Activated T-cell treated with anti-CD3 and anti-CD28 coated beads, Interleukin-2, amount 50 U/mL, for 1 hour (primary cell): ENCODE data around the gene NUP58.
A peak's percentile ranks its signal among the peaks of the same experiment; 100 is the strongest.

Source experiments
- DNase-seq: peaks from one replicate; pipeline ENCODE4 v3.0.0-alpha.2; 2020

Gene NUP58, protein sequence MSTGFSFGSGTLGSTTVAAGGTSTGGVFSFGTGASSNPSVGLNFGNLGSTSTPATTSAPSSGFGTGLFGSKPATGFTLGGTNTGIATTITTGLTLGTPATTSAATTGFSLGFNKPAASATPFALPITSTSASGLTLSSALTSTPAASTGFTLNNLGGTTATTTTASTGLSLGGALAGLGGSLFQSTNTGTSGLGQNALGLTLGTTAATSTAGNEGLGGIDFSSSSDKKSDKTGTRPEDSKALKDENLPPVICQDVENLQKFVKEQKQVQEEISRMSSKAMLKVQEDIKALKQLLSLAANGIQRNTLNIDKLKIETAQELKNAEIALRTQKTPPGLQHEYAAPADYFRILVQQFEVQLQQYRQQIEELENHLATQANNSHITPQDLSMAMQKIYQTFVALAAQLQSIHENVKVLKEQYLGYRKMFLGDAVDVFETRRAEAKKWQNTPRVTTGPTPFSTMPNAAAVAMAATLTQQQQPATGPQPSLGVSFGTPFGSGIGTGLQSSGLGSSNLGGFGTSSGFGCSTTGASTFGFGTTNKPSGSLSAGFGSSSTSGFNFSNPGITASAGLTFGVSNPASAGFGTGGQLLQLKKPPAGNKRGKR

DNA sequence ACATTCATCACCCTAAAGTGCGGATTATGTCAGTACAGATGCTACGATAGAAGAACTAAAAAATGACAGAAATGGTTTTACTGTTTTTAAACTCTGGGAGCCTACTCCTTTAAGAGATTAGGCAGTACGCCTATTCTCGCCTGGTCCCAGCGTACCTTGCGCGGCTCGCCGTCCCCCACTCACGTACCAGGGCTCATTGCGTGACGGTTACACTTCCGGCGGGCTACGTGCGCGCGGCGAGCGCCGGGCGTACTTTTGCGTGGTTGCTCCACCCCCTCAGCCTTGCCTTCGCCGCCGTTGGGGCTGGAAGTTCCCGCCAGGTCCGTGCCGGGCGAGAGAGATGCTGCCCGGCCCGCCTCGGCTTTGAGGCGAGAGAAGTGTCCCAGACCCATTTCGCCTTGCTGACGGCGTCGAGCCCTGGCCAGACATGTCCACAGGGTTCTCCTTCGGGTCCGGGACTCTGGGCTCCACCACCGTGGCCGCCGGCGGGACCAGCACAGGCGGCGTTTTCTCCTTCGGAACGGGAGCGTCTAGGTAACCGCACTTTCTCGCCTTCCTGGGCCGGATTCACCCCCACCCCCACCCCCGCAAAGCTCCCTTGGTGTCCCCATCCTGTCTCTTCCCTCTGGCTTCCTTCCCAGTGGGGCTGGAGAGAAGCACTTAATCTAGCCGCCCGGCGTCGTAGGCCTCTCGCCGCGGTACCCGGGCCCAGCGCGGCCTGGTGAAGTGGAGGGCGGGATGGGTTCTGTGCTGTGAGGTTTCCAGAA, at the start of gene NUP58:
TSS of gene NUP58 (plus strand) at position 279 of the 767 bp plus-strand sequence. CDS start at position 428, 149 bp downstream.
- peak; percentile 92 for DNase-seq

GRCh38 chr13:25252225-25252624, 49.2 kb upstream of the NUP58 start:
- no peak for DNase-seq

DNA sequence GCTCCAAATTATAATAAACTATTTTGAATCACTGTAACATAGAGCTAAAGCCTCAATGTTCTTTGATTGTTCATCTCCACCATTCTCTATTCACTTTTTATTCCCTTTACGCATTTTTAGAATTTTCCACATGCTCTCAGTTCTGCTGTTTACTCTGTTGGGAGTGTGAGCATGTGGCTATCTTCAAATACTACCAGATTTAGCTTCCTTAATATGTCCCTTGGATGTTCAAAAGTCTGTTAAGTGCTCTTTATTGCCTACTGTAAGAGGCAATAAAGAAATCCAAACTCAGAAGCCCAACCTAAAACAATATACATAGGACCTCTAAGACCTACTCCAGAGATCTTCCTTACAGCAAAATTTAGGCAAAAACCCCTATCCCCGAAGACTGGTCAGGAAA, 48.7 kb upstream of the NUP58 start:
- no peak for DNase-seq

DNA sequence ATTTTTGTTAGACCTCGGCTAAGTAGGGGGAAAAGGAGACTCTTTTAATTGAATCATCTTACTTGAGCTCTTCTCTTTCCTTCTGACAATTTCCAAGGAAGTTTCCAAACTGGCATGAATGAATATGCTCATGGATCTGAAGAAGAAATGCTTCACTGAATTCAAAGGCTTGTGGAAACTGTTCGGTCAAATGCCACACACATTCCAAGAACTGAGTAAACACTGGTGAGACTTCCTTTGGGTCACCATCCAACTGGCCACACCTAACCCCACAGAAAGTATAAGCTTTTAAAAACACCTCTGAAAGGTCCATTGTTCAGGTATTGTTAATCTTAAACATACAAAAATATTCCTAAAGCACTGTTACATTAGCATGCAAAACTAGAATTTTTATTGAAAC, 47.7 kb upstream of the NUP58 start:
- no peak for DNase-seq

DNA sequence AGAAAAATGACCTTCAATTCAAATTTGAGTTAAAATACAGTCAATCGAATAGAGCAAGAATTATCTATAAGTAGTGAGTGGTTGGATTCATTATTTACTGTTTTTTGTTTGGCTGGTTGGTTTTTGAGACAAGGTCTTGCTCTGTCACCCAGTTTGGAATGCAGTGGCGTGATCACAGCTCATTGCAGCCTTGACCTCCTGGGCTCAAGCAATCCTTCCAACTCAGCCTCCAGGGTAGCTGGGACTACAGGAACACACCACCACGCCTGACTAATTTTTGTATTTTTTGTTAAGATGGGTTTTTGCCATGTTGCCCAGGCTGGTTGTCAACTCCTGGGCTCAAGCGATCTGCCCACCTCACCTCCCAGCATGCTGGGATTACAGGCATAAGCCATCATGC, 39.2 kb upstream of the NUP58 start:
- no peak for DNase-seq

GRCh38 chr13:25266706-25267105, 34.7 kb upstream of the NUP58 start:
- no peak for DNase-seq

- DNase-seq = no peak
Observed at GRCh38 chr13:25267715-25268114, 33.7 kb upstream of the NUP58 start.

DNA sequence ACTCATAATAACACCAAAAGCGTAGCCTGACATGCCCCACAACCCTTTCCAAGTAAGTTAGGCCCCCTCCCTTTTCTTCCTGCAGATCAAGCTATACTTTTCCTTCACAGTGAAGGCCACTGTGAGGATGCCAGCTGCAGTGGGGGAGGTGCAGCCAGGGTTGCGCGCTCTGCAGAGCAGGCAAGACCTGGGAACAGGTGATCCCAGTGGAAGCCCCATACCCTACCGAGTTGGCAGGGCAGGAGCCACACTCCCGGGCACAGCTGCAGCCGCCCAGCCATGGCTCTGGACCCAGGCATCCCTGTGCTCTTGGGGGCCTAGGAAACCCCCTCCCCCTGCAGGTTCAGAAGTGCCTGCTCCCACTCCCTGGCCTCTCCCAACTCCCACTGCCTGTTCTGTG, 32.9 kb upstream of the NUP58 start:
- DNase-seq = no peak

DNA sequence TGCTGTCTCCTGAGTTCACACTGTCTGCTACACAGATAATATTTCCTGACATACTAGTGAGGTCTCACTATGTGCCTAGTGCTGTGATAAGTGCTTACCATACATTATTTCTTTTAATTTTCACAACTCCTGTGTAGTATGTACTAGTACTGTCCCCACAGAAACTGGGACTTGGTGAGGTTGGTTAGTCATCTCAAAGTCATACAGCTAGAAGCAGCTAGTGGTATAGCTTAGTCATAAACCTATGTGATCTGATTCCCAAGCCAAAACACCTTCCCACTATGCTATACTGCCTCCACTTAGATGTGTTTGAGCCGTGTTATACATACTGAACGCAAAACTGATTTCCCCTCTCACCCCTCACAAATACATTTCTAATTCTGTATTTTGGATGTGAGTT, 24.7 kb upstream of the NUP58 start:
- DNase-seq = no peak

DNA sequence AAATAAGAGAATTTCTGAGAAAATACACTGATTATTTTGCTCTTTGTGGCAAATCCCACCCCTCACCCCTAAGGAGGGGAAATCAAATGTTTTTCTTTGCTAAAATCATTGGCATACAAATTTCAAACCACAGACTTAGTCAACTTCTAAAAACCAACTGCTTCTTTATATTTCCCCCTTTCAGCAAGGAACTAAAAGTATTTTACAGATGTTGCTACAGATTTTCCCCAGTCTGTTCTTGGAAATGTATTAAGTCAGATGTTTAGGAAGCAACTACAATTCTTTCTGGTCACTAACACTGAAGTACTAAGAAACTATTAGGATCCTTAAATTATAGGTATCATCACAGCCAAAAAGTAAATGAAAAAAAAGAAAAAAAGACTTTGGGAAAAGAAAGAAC, 21.0 kb upstream of the NUP58 start:
- DNase-seq = no peak

GRCh38 chr13:25281193-25281934, 20.1 kb upstream of the NUP58 start:
- no peak for DNase-seq

GRCh38 chr13:25281935-25282332, 19.5 kb upstream of the NUP58 start:
- DNase-seq = no peak

DNA sequence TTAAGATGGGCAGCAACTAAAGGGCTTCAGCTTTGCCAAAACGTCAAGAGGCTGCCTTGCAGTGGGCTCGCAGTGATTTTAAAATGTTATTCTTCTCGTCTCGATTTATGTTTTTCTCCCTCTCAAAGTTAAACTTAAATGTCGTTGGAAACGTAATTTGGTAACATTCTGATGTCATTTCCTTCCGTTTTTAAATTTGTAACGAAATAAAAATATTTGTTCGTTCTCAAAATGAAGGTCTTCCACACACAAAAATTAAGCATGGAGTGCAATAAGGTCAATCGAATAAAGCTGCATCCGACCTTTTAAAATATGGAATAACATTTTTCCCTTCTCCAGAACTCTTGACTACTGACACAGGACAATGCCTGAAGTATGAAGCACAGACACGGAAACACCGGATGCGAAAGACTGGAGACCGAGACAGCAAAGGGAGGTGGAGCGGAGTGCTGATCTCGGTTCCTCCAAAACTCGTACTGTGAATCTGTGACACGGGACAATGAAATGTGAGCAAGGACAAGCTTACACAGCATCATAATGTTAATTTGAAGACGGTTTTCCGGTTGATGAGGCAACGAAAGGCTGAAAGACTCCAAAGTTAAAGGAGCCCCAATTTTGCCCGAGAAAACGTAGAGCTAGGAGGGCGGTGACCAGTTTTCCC, 15.0 kb upstream of the NUP58 start:
- peak; percentile 40 for DNase-seq

DNA sequence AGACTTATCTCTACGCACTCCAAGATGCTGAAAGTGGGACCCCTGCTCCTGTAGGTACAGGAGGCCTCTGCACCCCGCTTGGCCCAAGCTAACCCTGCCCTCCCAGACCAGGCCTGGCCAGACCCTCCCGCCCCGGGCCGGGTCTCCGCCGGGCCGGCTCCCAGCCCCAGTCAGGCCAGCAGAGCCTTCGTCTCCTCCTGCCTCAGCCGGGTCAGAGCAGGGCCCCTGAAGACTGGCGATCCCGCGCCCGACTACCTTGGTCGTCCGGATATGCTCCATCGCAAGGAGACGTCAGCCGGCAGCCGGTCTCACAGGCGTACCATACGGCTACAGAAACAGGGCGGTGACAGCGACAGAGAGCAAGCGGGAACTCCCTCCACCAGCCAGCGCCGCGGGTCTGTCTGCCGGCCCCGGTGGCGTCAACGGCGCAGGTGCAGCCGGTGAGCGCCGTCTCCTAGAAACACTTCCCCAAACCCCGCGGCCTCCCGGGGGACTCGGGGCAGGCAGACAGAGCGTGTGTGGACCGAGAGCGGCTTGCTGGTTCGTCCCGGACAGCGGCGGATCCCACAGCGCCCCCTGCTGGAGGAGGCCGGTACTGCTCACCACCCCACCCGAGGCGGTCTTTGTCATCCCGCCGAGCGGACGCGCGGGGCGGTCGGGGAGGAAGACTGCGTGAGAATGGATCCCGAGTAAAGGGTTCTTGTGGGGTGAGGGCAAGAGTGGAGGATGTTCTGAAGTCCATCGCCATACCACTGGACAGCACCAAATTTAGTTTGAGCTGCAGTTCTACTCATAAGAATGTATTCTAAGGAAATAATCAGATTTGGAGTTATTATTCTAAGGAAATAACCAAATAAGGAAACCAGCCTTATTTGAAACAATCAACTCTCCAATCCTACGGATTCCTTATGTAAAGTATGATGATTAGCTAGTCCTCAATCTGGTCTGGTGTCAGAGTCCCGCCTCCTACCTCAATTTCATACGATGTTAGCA, 14.2 kb upstream of the NUP58 start, which contains the start of gene MTMR6:
TSS of gene MTMR6 (minus strand) at position 520 of the 993 bp plus-strand sequence. CDS start at position 279, 241 bp downstream.
- peak; percentile 98 for DNase-seq

DNA sequence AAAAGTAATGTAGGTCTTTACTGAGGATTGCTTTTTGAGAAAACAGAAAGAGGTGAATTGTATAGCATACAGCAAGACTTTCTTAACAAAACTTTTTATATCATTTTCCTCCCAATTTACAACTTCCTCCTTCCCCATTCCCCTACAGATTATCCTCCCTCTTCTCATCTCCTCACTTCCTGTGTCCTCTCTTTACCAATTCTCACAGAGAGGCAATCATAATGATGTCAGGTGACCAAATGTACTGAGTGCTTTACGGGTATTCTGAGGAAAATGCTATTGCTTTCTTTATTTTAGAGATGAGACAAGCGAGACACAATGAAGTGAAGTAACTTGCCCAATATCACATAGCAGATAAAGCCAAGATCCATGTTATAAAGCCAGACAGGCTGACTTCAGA, 12.5 kb upstream of the NUP58 start:
- no peak for DNase-seq

GRCh38 chr13:25291691-25292090, 9.7 kb upstream of the NUP58 start:
- no peak for DNase-seq

DNA sequence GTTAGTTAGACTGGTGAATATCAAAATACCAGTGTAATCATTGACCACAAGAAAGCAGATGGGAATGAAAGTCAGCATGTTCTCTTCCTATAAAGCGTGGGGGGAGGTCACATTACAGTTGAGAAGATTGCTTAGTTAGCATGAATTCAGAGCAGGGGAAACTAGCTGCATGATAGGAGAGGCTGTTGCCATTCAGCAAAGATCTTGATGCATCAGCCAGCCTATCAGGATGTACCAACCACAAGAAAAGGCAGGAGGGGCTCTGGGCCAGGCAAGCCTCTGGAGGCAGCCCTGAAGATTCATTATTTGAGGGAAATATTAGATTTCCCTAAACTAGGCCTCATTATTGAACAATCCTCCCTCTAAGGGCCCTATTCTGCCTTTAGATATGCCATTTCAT, 9.1 kb upstream of the NUP58 start:
- DNase-seq = no peak

DNA sequence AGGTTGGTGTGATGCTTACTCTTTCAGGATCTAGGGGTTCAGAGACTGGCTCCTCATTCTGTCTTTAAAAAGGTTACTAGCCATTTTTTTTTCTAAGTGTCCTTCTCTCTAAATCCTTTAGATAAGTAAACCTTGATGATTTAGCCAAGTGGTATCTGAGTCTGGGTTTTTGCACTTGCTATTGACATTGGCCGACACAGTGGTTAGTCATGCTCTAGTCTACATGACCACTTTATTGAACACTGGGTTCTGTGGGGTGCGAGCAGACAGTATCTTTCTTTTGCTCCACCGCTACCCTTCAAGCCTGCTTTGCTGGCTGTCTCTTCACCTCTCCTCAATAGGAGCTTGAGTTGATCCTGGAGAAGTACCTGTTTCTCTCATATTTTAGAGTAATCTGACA, 6.2 kb upstream of the NUP58 start:
- no peak for DNase-seq

DNA sequence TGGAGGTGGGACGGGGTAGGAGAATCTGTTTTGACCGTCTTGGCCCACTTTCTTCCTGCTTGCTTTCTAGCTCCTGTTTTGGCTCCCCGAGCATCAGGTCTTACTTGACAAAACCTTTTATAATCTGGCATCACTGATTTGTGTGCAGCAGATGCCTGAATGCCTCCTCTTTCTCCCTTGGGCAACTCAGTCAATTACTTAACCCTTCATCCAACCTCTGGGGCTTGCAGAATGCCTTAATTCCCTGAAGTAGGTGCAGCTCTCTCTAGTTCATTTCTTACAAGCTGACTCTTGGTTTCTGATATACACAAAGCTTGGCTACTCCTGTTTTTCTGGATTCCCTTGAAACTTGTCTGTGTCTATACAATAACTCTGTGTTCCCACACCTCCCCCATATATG, 5.7 kb upstream of the NUP58 start:
- DNase-seq = no peak

- peak; percentile 39 for DNase-seq
Observed at GRCh38 chr13:25300861-25301346, 521 bp upstream of the NUP58 start.

GRCh38 chr13:25302121-25302520, 696 bp downstream of the NUP58 start:
- no peak for DNase-seq
